ENCODE data around the gene LSM14A.
"Not testable (repeated sequence)": the region's sequence is repeated elsewhere in the genome, so short reads cannot be mapped to it uniquely, and the experiment has no call there.

LSM14A gene

DNA sequence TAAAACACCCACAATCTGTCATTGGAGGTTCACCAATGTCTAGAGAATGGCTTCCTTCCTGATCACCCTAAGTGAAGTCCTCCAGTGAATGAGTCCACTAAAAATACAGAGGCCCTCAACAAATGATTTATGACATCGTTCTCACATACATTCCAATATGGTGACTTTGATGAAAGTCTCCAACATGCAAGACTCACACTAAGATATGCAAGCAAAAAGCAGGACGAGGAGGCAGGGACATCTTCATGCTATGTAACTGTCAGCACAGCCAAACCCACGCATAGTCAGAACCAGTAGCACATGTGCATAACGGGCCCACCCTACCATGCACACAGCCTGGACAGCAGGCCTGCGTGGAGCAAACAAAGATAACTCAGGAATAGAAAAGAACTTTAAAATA lies 16.6 kb upstream of the LSM14A start:
- DNase-seq (ENCODE audit: low read depth, low spot score): no peak
- no peak overlapping the region for H3K27ac ChIP-seq

DNA sequence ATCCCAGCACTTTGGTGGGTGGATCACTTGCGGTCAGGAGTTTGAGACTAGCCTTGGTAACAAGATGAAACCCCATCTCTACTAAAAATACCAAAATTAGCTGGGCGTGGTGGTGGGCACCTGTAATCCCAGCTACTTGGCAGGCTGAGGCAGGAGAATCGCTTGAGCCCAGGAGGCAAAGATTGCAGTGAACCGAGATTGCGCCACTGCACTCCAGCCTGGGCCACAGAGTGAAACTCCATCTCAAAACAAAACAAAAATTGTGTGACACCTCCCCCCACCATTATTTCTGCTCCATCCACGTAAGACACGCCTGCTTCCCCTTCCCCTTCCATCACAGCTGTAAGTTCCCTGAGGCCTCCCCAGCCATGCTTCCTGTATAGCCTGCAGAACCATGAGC lies 13.3 kb upstream of the LSM14A start:
- DNase-seq (ENCODE audit: low read depth, low spot score); H3K27ac ChIP-seq: not testable (repeated sequence)

GRCh38 chr19:34159541-34159940 lies 12.8 kb upstream of the LSM14A start:
- not testable (repeated sequence) for H3K27ac ChIP-seq; DNase-seq (ENCODE audit: low read depth, low spot score)

GRCh38 chr19:34161902-34162301 lies 10.4 kb upstream of the LSM14A start:
- DNase-seq (ENCODE audit: low read depth, low spot score); H3K27ac ChIP-seq: not testable (repeated sequence)

GRCh38 chr19:34165295-34165738 lies 7.0 kb upstream of the LSM14A start:
- H3K27ac ChIP-seq: no peak overlapping the region
- no peak for DNase-seq (ENCODE audit: low read depth, low spot score)

DNA sequence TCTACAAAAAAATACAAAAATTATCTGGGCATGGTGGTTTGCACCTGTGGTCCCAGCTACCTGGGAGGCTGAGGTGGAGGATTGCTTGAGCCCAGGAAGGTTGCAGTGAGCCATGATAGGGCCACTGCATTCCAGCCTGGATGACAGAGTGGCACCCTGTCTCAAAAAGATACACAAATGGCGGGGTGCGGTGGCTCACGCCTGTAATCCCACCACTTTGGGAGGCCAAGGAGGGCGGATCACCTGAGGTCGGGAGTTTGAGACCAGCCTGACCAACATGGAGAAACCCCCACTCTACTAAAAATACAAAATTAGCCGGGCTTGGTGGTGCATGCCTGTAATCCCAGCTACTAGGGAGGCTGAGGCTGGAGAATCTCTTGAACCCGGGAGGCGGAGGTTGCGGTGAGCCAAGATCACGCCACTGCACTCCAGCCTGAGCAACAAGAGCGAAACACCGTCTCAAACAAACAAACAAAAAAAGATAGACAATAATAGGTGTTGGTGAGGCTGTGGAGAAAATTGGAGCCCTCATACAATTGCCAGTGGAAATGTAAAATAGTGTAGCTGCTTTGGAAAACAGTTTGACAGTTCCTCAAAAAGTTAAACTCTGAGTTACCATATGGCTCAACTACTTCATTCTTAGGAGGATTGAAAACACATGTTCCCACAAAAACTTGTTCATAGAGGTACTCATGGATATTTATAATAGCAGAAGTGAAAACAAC lies 2.7 kb upstream of the LSM14A start:
- DNase-seq (ENCODE audit: low read depth, low spot score); H3K27ac ChIP-seq: not testable (repeated sequence)

DNA sequence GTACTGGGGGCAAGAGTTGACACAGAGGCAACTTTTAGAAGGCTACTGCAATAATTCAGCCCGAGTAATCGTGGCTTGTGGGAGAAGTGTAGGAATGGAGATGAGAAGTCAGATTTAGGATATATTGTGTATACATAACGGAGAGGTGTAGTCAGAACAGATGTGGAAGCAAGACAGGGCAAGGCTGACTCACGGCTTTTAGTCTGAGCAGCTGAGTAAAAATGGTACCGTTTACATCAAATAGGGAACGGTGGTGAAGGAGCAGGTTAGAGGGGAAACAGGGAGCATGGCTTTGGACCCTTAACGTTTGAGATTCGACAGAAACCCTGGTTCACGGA lies 796 bp upstream of the LSM14A start:
- H3K27ac ChIP-seq: peak overlapping the region; percentile 96
- peak; percentile 34 for DNase-seq (ENCODE audit: low read depth, low spot score)

DNA sequence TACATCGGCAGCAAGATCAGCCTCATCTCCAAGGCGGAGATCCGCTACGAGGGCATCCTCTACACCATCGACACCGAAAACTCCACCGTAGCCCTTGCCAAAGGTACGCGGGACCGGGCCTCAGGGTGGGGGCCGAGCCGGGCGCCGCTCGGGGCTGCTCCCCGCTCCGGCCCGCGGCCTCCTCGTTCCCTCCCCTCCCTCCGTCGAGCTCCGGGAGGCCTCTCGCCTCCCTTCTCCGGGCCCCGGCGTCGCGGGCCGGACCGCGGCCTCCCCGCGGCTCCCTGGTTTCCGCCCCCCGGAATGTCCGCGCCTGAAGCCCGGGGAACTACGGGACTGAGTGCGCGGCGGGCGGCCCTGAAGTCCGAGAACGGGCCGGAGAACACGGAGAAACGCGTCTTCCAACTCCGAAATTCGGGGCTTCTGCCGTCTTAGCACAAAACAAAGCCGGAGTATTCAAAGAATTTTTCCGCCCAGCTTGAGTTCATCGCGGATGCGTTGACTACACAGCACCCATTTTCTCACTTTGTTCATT lies 423 bp downstream of the LSM14A start:
- peak overlapping the region; percentile 96 for H3K27ac ChIP-seq

GRCh38 chr19:34173193-34173956 lies 1.1 kb downstream of the LSM14A start:
- DNase-seq (ENCODE audit: low read depth, low spot score): peak; percentile 16
- H3K27ac ChIP-seq: peak overlapping the region; percentile 96

More for the DNA sequence above, 423 bp downstream of the LSM14A start:
- no peak for DNase-seq (ENCODE audit: low read depth, low spot score)

- DNase-seq (ENCODE audit: low read depth, low spot score); H3K27ac ChIP-seq: not testable (repeated sequence)
These were observed 2.9 kb downstream of the LSM14A start for GRCh38 chr19:34175173-34175572.

DNA sequence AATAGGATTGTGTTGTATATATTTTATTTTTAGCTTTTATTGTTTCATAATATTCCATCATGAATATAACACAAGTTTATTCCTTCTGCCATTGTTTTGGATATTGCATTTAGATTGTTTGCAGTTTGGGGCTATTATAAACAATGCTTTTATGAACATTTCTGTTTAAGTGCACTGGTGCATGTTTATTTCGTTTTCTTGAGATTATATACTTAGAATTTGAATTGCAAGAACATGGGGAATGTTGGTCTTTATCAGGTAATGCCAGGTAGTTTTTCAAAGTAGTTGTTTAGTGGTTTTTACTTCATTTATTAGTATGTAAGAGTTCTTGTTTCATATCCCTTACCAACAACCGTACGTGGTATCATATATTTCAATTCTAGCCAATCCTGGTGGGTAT lies 4.3 kb downstream of the LSM14A start:
- DNase-seq (ENCODE audit: low read depth, low spot score): no peak
- no peak overlapping the region for H3K27ac ChIP-seq

DNA sequence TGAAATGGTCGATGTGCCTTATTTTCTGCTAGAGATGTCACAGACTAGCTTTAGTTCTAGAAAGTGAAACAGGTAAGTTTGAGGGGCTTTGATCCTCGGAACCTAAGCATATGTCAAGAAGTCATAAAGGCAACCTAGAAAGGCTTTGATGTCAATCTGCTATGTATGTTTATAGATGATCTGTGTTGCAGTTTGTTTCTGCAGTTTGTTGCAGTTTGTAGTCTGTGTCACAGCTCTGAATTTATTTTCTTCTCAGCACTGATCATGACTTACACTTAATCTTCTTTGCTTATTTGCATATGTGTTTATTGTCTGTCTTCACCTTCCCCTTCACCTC lies 5.9 kb downstream of the LSM14A start:
- no peak overlapping the region for H3K27ac ChIP-seq
- no peak for DNase-seq (ENCODE audit: low read depth, low spot score)

- no peak for DNase-seq (ENCODE audit: low read depth, low spot score)
These were observed 6.8 kb downstream of the LSM14A start for GRCh38 chr19:34179066-34179465.

GRCh38 chr19:34180273-34180672 lies 8.0 kb downstream of the LSM14A start:
- no peak for DNase-seq (ENCODE audit: low read depth, low spot score)
- no peak overlapping the region for H3K27ac ChIP-seq

More at GRCh38 chr19:34179066-34179465, 6.8 kb downstream of the LSM14A start:
- H3K27ac ChIP-seq: no peak overlapping the region

DNA sequence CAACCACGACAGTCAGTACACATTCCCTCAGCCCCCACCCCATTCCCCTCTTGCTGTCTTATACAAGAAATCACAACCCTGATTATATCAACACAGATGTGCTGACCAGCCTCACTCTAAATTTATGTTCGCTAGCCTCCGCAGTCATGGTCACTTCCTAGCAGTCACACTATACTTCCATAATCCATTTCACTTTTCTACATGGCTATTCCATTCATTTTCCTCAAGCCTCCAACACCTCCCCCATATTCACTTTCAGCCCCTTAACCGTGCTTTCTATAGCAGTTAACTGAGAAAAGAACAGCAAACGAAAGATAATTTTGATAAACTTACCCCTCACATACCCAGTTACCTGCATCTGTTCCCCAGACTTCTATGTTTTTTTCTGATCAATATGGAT lies 8.4 kb downstream of the LSM14A start:
- no peak for DNase-seq (ENCODE audit: low read depth, low spot score)

DNA sequence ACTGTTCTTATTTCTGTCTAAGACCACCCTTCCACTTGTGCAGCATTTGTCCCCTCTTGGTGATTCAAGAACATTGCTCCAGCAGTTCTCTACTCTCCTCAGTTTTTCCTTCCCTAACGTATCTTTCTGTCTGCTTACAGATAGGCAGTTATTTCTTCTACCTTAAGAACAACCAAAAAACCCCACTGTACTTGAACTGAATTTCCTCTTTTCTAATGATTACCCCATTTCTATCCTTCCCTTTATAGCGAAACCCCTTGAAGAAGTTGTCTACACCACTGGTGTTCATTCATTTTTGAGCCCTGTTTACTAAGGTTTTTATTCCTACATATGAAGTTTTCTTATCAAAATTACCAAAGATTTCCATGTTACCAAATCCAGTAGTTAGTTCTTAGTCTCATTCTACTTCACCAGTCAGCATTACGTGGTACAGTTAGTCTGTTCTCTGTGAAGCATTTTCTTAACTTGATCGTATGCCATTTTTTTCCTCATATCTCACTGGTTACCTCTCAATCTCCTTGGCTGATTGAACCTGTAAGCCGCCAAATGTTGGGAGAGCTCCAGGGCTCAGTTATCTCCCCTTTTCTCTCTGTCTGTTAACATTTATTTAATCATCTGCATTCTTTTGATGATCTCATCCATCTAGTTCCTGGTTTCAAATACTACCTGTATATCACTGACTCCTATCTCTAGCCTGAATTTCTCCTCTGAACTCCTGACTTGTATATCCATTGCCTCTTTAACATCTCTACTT lies 9.0 kb downstream of the LSM14A start:
- H3K27ac ChIP-seq: peak overlapping the region; percentile 24

More for the DNA sequence above, 8.4 kb downstream of the LSM14A start:
- H3K27ac ChIP-seq: peak overlapping the region; percentile 24

GRCh38 chr19:34182125-34182524 lies 9.8 kb downstream of the LSM14A start:
- no peak overlapping the region for H3K27ac ChIP-seq
- DNase-seq (ENCODE audit: low read depth, low spot score): no peak

More for the DNA sequence above, 9.0 kb downstream of the LSM14A start:
- no peak for DNase-seq (ENCODE audit: low read depth, low spot score)

- no peak for DNase-seq (ENCODE audit: low read depth, low spot score)
- H3K27ac ChIP-seq: no peak overlapping the region
These were observed 12.7 kb downstream of the LSM14A start for GRCh38 chr19:34184880-34185491.

DNA sequence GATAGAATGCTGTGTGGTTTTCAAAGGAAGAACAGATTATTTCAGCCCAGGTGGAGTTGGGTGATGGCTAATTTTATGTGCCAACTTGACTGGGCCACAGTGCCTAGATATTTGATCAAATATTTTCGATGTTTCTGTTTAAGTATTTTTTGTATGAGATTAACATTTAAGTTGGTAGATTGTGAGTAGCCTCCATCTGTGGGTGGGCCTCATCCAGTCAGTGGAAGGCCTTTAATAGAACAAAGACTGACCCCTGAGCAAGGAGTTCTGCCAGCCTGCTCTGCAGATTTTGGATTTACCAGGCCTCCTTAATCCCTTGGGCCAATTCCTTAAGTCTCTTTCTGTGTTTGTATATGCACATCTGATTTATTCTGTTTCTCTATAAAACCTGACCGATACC lies 13.9 kb downstream of the LSM14A start:
- DNase-seq (ENCODE audit: low read depth, low spot score): no peak

DNA sequence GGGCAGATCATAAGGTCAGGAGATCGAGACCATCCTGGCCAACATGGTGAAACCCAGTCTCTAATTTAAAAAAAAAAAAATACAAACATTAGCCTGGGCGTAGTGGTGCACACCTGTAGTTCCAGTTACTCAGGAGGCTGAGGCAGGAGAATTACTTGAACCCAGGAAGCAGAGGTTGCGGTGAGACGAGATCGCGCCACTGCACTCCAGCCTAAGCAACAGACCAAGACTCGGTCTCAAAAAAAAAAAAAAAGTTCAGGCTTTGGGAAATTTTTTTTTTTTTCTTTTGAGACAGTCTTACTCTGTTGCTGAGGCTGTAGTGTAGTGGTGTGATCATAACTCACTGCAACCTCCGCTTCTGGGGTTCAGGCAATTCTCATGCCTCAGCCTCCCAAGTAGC lies 14.7 kb downstream of the LSM14A start:
- H3K27ac ChIP-seq: no peak overlapping the region
- no peak for DNase-seq (ENCODE audit: low read depth, low spot score)

More for the DNA sequence above, 13.9 kb downstream of the LSM14A start:
- no peak overlapping the region for H3K27ac ChIP-seq

Data from epithelial cell of prostate (primary cell).